HG02840 (cell line): Measurements from ENCODE around the gene RSU1.

Source experiments
- ATAC-seq: cut with Tn5 transposase; IDR thresholded peaks from one replicate; pipeline ENCODE4 v1.9.1; 2021; ENCODE audit warnings: mild to moderate bottlenecking, moderate library complexity, moderate number of reproducible peaks; ENCODE audit not compliant: unreplicated experiment, low FRiP score

Gene RSU1

DNA sequence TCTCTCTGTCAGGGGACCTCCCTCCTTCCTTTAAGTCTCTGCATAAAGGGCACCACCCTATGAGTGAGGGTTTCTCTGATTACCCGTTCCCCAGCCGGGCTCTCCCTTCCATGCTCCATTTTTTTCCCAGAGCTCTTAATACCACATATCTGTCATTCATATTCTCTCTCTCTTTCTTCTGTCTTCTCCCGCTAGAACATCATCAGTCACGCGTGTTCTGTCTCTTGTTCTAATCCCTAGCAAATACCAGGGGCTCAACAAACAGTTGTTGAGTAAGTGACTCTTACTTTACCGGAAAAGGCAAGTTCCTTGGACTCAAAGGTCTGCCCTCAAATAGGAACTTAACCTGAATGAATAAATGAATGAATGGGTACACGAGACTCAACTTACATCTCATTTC lies 68.5 kb downstream of the RSU1 start:
- ATAC-seq = no peak

DNA sequence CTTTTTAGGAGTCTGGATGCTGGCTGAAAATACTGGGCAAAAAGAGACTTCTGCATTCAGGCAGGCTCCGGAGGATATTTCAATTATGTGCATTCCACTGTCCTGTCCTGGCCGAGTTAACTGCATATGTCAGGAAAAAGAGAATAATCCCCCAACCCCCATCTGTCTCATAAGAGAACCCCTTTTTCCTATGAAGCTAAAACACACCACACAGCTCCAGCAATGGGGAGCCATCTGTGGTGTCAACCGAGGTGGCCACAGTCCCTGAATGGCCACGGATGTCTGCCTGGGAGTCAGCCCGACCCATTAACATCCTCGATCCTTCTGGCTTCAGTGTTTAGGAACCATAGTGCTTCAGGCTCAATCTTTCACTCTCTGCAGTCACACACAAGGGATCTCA lies 70.4 kb downstream of the RSU1 start:
- ATAC-seq = no peak

DNA sequence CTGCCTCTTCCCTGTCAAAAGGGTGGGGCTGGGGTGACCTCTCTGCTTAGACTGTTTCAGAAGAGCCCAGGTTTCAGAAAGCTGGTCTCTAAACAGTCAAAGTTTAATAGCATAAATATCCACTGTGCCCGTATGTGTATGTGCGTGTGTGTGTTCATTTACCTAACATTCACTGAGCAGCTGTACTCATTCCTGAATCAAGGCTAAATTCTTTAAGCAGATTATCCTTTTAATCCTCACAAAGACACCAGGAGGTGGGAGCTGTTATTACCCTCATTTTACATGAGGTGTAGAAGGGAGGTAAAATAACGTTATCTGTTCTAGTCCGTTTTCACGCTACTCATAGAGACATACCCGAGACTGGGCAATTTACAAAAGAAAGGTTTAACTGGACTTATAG lies 72.2 kb downstream of the RSU1 start:
- ATAC-seq = no peak

DNA sequence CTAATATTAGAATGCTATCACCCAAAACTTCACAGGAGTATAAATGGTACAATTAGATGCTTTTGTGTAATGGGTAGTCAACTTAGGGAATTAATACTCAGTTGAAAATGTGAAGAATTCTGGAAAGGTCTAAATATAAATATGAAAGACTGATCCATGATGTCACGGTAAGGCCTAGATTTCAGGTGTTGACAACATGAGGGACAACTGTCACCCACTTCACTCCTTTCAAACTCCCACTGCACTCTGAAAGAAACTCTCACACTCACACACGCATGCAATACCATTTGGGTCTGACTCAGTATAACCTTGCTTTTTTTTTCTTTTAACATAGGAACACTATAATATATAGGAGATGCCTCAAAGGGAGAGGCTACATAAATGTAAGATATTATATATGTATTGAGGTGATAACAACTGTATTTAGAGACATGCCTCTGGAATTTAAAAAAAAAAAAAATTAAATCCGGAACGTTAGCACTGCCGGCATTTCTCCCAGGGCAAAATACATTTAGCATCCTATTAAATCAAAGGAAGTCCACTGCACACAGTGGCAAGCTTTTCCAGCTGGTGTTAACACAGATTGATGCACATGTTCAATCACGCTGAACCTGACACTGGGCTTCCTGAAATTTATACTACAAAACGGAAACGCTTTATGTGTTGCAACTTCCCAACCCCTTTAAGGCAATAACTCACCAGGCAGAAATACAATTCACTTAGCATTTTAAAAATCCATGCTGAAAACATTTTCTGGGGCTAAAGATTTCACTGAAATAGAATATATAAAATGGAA lies 74.9 kb downstream of the RSU1 start:
- ATAC-seq = no peak

DNA sequence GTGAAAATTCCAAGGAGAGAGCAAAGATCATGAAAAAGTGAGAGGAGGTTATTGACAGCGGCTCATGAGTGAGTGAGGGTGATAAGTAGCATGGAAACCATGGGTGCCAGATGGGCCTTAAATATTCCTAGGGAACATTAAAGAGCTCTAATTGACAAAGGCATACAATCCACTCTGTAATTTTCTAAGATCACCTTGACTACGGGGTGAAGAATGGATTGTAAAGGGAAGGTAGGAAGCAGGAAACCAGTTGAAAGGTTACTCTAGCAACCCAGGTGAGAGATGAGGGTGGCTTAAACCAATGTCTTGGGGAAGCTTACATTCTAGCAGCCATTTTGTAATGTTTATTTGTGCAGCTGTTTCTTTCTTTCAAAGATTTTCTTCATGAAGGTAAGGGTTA lies 75.7 kb downstream of the RSU1 start:
- no peak for ATAC-seq

DNA sequence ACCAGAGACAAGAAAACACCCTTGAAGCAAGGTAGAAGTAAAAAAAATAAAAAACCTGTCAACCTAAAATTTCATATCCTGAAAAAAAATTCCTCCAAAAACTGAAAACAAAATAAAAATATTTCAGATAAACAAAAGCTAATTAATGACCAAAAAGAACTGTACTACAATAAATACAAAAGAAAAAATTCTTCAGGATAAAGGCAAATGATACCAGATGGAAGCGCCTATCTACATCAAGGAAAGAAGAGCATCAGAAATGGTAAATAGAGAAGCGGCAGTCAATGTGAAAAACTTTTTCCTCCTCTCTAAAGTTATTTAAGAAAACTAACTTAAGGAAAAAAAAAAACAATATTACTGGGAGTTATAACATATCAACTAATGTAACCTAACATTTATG lies 79.8 kb downstream of the RSU1 start:
- ATAC-seq = no peak

DNA sequence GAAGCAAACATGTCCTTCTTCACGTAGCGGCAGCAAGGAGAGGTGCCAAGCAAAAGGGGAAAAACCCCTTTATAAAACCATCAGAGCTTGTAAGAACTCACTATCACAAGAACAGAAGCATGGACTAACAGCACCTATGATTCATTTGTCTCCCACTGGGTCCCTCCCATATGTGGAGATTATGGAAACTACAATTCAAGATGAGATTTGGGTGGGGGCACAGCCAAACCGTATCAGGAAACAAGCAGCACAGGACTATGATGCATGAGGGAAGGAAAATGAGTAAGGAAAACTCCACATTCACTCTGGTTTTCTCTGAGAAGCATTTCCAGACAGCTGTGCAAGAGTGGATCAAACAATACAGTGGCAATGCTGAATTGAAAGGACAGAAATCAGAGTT lies 81.6 kb downstream of the RSU1 start:
- no peak for ATAC-seq

DNA sequence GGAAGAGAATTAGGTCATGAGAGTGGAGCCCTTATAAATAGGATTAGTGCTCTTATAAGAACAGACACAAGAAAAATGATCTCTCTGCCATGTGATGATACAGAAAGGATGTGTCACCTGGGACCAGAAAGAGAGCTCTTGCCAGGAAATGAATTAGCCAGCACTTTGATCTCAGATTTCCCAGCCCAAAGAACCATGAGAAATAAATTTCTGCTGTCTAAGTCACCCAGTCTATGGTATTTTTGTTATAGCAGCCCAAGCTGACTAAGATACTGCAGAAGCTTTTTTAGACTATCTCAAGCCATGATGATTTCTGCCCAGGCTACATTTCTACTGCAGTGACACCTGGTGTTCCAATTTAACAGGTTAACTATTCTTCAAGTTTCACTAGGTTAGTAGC lies 84.8 kb downstream of the RSU1 start:
- ATAC-seq = no peak

DNA sequence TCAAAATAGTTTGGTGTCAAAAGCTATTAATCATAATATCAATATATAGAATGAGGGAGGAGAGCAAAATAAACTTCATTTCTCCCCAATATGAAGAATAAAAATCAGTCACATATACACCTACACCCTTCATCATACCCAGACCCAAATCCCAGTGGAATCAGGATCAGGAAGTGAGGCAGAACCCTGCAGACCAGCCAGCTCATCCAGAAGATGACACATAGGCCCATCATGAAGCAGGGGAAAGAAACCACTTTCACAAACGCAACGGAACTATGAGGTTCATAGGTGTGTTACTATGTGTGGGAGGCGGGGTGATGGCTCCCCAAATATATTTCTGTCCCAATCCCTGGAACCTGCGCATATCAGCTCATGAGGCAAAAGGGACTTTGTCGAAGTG lies 89.0 kb downstream of the RSU1 start:
- ATAC-seq = no peak

DNA sequence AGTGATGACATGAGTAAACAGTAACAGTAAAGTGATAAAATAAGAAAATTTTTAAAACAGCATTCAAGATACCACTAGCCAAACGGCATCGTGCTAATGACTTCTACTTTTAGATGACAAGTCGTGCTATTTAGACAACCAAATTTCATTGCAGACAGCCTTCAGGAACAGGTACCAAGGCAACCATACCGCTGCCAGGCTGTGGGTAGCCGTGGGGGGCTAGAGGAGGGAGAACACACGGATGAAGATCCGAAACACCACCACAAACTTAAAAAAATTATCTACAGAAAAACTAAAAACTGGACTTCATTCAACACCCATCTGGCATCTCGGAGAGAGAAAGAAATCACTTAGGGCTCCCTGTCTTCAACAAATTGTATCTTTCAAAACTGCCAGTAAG lies 89.6 kb downstream of the RSU1 start:
- no peak for ATAC-seq

DNA sequence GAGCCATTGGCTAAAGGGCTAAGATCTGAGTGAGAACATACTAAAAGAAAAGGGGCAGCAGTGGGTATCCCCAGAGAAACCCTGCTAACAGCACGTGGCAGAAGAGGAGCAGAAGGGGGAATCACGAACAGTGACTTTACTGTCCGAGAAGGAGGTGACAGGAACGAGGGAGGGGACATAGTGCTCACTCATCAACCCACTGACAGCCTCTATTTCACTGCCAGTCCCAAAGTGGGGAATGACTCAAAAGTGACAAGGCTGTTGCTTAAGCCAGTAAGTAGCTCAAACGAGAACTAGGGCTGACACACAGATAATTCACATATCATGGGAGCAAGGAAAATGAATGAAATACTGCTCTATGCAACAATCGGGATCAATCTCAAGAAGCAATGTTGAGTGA lies 92.7 kb downstream of the RSU1 start:
- no peak for ATAC-seq

DNA sequence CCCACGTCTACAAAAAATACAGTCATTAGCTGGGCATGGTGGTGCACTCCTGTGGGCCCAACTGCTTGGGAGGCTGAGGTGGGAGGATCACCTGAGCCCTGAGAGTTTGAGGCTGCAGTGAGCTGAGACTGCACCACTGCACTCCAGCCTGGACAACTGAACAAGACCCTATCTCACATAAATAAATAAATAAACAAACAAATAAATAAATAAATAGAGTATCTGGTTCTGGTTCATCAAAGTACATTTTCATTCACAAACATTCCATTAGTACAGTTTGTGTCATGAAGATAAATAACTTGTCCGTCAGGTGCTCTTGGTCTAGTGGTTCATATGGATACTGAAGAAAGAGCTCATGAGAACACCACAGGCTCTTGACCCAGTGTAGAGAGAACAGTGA lies 96.4 kb downstream of the RSU1 start:
- ATAC-seq = no peak

DNA sequence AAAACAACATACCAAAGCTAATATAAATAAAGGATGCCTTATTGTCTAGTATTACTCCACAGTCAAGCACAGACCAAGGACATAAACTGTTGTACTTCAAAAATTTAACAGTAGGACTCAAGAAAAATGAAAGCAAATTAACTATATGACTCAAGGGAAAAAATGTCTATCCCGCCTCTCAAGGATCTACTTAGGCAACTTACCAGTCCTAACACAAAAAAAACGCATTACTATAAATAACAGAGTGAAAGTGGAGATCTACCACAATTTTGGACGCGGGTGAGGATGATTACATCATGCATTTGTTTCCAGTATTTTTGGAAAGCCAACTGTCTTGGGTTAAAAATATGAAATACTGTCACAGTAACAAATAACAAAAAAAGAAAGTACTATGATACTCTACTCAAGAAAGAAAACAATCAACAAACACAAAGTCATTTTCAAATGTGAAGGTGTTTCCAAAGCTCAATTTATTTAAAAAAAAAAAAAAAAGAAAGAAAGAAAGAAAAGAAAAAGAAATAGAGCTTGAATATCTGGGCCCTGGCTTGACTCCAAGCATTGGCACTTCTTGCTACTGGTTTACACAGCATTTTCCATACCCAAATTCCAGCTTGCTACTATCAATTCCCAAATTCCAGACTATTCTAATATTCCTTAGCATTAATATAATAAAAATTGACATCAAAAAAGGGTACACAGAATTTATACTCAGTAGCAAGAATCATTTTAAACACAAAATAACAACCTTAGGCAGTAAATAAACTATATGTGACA lies 99.4 kb downstream of the RSU1 start:
- no peak for ATAC-seq

DNA sequence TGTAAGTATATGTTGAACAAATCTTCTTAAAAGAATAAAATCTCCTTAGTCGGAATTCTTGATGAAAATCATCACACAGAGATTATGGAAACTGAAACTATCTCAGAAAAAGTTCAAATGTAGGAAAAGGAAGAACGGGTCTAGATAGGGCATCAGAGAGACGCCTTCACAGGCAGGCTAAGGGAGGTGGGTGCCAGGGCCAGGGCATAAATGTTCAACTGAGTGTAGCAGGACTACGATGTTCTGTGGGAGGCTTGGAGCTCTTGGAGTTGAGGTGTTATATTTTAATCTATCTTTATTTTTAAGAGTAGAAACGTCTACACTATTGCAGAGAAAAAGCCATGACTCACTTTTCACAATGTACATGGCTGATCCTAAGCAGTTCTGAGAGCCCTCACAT lies 101.2 kb downstream of the RSU1 start:
- ATAC-seq = no peak

DNA sequence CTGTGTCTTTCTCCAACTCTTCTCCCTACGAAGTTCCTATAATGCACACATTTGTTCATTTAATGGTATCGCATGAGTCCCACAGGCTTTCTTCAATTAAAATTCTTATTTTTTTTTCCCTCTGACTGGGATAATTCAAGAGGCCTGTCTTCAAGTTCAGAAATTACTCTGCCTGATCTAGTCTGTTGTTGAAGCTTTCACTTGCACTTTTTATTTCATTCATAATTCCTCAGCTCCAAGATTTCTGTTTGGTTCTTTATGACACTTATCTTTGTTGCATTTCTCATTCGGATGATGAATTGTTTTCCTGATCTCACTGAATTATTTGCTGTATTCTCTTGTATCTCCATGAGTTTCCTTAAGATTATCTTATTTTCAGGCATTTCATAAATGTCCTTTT lies 103.9 kb downstream of the RSU1 start:
- no peak for ATAC-seq

DNA sequence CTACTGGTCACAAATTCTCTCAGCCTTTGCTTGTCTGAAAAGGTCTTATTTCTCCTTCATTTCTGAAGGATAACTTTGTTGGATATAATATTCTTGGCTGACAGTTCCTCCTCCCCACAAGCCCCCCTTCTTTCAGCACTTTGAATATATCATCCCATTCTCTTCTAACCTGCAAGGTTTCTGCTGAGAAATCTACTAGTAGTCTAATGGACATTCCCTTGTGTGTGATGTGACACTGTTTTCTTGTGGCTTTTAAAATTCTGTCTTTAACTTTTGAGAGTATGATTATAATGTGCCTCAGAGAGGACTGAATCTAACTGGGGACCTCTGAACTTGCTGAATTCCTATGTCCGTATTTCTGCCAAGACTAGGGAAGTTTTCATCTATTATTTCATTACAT lies 104.3 kb downstream of the RSU1 start:
- no peak for ATAC-seq

DNA sequence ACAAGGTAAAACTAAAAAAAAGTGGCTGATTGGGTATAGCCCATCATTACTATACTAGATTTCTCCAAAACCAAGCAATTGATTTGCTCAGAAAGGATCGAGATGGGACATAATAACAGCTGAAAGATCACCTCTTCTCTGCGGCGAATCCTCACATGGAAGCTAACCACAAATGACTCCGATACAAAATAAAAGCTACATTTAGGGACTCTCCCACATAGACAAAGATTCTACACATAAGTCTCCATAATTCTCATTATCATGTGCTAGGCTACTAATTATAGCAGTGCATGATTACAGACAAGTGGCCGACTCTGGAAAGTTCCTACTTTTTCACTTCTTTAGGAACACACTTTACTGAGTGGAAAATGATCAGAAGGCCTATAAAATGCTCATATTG lies 116.9 kb downstream of the RSU1 start:
- no peak for ATAC-seq

DNA sequence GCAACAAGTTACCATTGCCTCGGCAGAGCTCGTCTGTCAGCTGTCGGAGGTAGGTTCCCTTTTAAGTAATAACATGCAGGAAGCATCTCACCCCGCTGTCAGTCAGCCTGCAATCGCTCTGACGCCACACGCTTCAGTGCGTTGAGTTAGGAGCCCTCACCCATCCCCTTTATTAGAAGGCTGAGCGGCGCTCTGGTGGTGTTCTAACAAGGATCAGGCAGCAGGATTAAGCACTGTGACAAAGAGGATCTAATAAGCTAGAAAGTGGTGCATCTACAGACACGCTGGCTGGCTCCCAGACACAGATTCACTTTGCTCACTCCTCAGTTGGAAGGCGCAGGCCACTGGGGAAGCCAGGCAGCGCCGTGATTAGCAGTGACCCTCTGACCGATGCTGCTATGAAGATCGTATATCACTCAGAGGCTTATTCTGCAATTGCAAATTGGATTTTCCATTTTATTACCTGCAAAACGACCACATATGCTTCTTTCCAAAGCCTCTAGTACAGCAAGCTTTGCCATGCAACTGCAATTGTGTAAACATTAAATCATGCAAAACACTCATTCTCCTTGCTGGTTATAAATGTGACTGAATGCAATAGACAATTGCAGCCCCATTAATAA lies 117.7 kb downstream of the RSU1 start:
- no peak for ATAC-seq

DNA sequence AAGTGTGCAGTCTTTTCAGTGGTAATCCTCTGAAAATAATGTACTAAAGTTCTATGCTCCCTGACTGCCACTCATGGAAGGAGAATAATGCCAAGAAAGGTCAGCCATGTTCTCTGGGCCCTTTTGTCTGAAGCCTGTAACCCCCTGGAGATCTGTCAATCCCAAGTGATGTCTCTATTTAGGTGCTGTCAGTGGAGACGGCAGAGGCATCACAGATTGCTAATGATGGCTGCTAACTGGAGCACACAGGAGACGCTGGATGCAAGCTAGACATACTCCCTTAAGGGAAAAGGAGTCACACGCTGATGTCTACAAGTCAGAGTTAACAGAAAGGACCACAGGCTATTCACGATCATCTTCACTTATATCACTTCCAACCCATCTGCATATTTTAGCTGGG lies 118.8 kb downstream of the RSU1 start:
- ATAC-seq = no peak

DNA sequence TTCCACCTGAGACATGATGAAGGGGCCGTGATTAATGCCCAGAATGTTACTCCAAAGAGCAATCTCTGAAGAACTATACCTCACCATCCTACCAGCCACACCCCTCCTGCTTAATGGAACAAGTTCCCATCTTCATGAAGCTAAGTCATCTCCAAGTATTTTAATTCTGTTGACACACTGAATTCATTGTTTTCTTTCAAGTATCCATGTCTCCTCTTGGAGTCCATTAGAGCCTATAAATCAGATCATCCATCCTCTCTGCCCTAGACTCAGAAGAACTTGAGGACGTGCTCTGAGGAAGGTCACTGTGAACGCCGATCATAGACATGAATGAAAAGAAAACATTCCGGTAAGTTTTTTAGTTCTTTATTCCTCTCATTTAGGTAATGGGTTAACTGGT lies 126.8 kb downstream of the RSU1 start:
- no peak for ATAC-seq

DNA sequence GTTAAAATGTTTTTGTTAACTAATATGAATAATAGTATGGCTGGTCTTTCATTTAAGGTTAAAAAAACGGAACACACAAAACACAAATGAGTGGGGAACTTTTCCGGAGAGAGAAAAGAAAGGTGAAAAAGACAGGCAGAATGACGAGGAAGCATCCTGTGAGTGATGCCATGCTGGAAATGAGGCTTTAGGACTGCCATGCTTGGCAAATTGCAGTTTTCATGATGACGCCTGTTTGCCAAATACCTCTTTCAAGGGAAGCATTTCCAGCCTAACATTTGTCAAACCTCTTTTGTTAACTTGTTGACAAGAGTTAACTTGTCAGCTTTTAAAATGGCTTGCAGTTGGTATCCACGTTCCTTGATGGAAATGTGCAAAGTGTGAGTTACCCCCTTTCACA lies 127.5 kb downstream of the RSU1 start:
- no peak for ATAC-seq

DNA sequence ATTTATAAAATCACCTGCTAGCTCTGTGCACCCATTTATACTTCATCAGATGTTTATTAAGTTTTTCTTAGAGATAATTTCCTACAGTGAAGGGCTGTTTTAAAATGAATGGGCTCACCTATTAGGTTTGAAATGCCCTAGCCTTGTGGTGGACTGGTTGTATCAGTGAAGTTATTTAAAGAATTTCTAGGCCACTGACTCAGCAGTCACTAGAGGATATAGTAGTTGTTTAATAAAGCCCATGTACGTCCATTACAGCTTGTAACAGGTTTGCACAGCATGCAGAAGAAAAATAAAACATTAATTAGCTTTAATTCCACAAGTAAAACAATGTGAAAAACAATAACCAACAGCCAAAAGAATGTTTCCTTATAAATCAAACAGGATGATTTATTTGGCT lies 128.0 kb downstream of the RSU1 start:
- no peak for ATAC-seq
